Thyroid gland (tissue), 4 donors: ENCODE measurements around the gene GAL3ST1.

Experiments
- POLR2A ChIP-seq, 2 donors: fragments of 450-650 bp; IDR thresholded peaks; one replicate each; pipeline ENCODE4 v1.6.1; 2017; ENCODE audit warnings: antibody characterized with exemption in 2 of 2, mild to moderate bottlenecking in 2 of 2, moderate library complexity in 1 of 2
- TF ChIP-seq, protein P1 (sequence below), 6 experiments: fragments of 200-600 bp in 3 of 6; fragments of 450-650 bp in 3 of 6; sonication (generic) in 3 of 6; IDR thresholded peaks; one replicate each; pipeline ENCODE4 v1.5.1; 2016 to 2019; ENCODE audit warnings: antibody characterized with exemption in 6 of 6, mild to moderate bottlenecking in 2 of 6, inconsistent platforms in 1 of 6, moderate library complexity in 1 of 6

DNA sequence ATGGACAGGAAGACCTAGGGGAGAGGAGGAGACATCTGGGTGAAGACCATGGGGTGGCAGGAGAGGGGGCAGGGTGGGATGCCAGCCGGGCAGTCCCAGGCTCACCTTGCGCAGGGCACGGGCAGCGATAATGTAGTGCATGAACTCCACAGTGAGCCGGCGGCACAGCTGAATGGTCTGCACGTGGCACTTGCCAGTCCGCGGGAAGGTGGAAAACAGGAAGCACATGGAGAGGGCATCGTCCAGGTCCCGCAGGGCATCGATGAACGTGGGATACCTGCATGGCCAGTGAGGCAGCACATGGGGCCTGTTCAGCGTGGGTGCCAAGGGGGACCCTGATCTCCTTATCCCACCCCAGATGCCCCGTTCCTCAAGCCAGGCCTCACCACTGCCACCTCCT is 10.0 kb upstream of the GAL3ST1 start:
- TF ChIP-seq, protein P1, sequence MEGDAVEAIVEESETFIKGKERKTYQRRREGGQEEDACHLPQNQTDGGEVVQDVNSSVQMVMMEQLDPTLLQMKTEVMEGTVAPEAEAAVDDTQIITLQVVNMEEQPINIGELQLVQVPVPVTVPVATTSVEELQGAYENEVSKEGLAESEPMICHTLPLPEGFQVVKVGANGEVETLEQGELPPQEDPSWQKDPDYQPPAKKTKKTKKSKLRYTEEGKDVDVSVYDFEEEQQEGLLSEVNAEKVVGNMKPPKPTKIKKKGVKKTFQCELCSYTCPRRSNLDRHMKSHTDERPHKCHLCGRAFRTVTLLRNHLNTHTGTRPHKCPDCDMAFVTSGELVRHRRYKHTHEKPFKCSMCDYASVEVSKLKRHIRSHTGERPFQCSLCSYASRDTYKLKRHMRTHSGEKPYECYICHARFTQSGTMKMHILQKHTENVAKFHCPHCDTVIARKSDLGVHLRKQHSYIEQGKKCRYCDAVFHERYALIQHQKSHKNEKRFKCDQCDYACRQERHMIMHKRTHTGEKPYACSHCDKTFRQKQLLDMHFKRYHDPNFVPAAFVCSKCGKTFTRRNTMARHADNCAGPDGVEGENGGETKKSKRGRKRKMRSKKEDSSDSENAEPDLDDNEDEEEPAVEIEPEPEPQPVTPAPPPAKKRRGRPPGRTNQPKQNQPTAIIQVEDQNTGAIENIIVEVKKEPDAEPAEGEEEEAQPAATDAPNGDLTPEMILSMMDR (IDR thresholded peaks at IDR 0.05) = no peak
- no peak for TF ChIP-seq POLR2A (IDR thresholded peaks at IDR 0.05)
